ENCODE results near the gene DTWD1. TPM values are rescaled to one million over a fixed set of nuclear protein-coding genes. Genes with fewer than 3 reads are reported as not detected.
"Not testable (repeated sequence)": the region's sequence is repeated elsewhere in the genome, so short reads cannot be mapped to it uniquely, and the experiment has no call there.

Gene DTWD1
- 10 to 100 TPM in 11 of 12 donors, not detected in 1; 19.9 to 45.4 (median 27.2) TPM for polyA plus RNA-seq (ENCODE audit: insufficient read length in 12 of 12)
- long read RNA-seq, donor 1, full-length matches to known transcripts: 8 of 8 reads
- long read RNA-seq, donor 1, partial matches to known transcripts: 0 of 8 reads
- long read RNA-seq, donor 1, other reads (novel, unspliced or antisense): 0 of 8 reads
- long read RNA-seq, donor 2, transcript DTWD1-202 (5 exons, 1,584 nt): major isoform, 5 of 13 reads
- long read RNA-seq, donor 2, partial matches to known transcripts: 7 of 13 reads
- long read RNA-seq, donor 2, other reads (novel, unspliced or antisense): 0 of 13 reads
- long read RNA-seq, donor 3, transcript DTWD1-202 (5 exons, 1,584 nt): major isoform, 5 of 5 reads
- long read RNA-seq, donor 3, partial matches to known transcripts: 0 of 5 reads
- long read RNA-seq, donor 3, other reads (novel, unspliced or antisense): 0 of 5 reads
- long read RNA-seq, donor 4, transcript DTWD1-202 (5 exons, 1,584 nt): major isoform, 5 of 5 reads
- long read RNA-seq, donor 4, partial matches to known transcripts: 0 of 5 reads
- long read RNA-seq, donor 4, other reads (novel, unspliced or antisense): 0 of 5 reads
- long read RNA-seq, donor 5, transcript DTWD1-202 (5 exons, 1,584 nt): major isoform, 11 of 22 reads
- long read RNA-seq, donor 5, partial matches to known transcripts: 10 of 22 reads
- long read RNA-seq, donor 5, other reads (novel, unspliced or antisense): 0 of 22 reads
- long read RNA-seq, donor 6, partial matches to known transcripts: 0 of 1 reads
- long read RNA-seq, donor 6, other reads (novel, unspliced or antisense): 0 of 1 reads
- long read RNA-seq, donor 7, partial matches to known transcripts: 0 of 4 reads
- long read RNA-seq, donor 7, other reads (novel, unspliced or antisense): 0 of 4 reads
- long read RNA-seq, donor 8, full-length matches to known transcripts: 12 of 12 reads
- long read RNA-seq, donor 8, partial matches to known transcripts: 0 of 12 reads
- long read RNA-seq, donor 8, other reads (novel, unspliced or antisense): 0 of 12 reads
- long read RNA-seq, donor 9, partial matches to known transcripts: 0 of 5 reads
- long read RNA-seq, donor 9, other reads (novel, unspliced or antisense): 0 of 5 reads
- long read RNA-seq, donor 10, transcript DTWD1-202 (5 exons, 1,584 nt): major isoform, 10 of 10 reads
- long read RNA-seq, donor 10, partial matches to known transcripts: 0 of 10 reads
- long read RNA-seq, donor 10, other reads (novel, unspliced or antisense): 0 of 10 reads
- long read RNA-seq, donor 11, full-length matches to known transcripts: 7 of 7 reads
- long read RNA-seq, donor 11, partial matches to known transcripts: 0 of 7 reads
- long read RNA-seq, donor 11, other reads (novel, unspliced or antisense): 0 of 7 reads

- DNase-seq: peak; percentile 98
These were observed at the start of gene DTWD1, which contains the start of gene FAM227B for GRCh38 chr15:49620658-49621368. Gene DTWD1 (plus strand): TSS chr15:49621048. CDS start chr15:49625168, 4,120 bp downstream. Gene FAM227B (minus strand): TSS chr15:49620818. CDS start chr15:49615171, 5,647 bp downstream.

GRCh38 chr15:49573421-49573820 is 47.4 kb upstream of the DTWD1 start:
- DNase-seq: no peak

GRCh38 chr15:49589030-49589429 is 31.8 kb upstream of the DTWD1 start:
- DNase-seq: no peak

GRCh38 chr15:49592829-49593316 is 28.0 kb upstream of the DTWD1 start:
- not testable (repeated sequence) for DNase-seq

GRCh38 chr15:49604625-49605409 is 16.0 kb upstream of the DTWD1 start:
- no peak for DNase-seq

GRCh38 chr15:49605588-49605987 is 15.3 kb upstream of the DTWD1 start:
- DNase-seq: no peak

GRCh38 chr15:49606594-49606993 is 14.3 kb upstream of the DTWD1 start:
- no peak for DNase-seq

GRCh38 chr15:49610157-49610918 is 10.5 kb upstream of the DTWD1 start:
- no peak for DNase-seq

- DNase-seq: not testable (repeated sequence)
These were observed 8.6 kb upstream of the DTWD1 start for GRCh38 chr15:49612240-49612639.

GRCh38 chr15:49619226-49619625 is 1.6 kb upstream of the DTWD1 start:
- DNase-seq: no peak

- DNase-seq: no peak
These were observed 649 bp upstream of the DTWD1 start for GRCh38 chr15:49620199-49620598.

GRCh38 chr15:49621401-49621811 is 558 bp downstream of the DTWD1 start:
- DNase-seq: no peak

GRCh38 chr15:49621887-49622286 is 1.0 kb downstream of the DTWD1 start:
- no peak for DNase-seq

- DNase-seq: no peak
These were observed 1.7 kb downstream of the DTWD1 start for GRCh38 chr15:49622561-49622960.

- no peak for DNase-seq
These were observed 3.2 kb downstream of the DTWD1 start for GRCh38 chr15:49624056-49624455.

GRCh38 chr15:49625460-49626036 is 4.7 kb downstream of the DTWD1 start:
- no peak for DNase-seq

GRCh38 chr15:49627407-49627877 is 6.6 kb downstream of the DTWD1 start:
- no peak for DNase-seq

GRCh38 chr15:49628379-49628778 is 7.5 kb downstream of the DTWD1 start:
- DNase-seq: no peak

All from muscle of arm (tissue), 14 donors.